Measurements from ENCODE around the gene TXNRD2. TPM values are rescaled to one million over a fixed set of nuclear protein-coding genes. Genes with fewer than 3 reads are reported as not detected.

The TXNRD2 gene
- total and polyA plus RNA-seq, 7 donors = 13.7 to 35.1 (median 21.1) TPM

DNA sequence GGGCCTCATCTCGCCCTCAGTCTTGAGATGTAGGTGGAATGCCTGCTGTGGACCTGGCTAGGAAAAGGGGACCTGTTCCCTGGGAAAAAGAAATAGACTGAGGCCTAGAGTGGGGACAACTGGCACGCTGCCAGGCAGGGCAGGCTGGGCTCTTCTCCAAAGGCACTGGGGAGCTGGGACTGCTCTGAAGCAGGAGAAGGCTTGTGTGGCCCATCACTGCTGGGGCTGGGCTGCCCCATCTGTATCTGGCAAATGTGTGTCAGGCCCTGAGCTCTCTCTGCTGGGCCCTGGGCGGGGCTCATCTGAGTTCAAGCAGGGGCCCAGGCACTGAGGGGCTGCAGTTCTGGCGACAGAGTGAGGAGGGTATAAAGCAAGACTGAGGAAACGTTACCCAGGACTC, 42.1 kb upstream of the TXNRD2 start:
- Histone ChIP-seq H3K4me3 (peak overlapping the region; percentile 33), H3K27me3 (ENCODE audit: insufficient read depth in 3 of 3, low read length in 2 of 3) (no peaks in the 10 kb centered on the region), H3K4me1 (peaks cover 59% of the 10 kb centered on the region), H3K27ac (peak overlapping the region; percentile 94), H3K36me3 (ENCODE audit: insufficient read depth in 1 of 2, low read depth in 1 of 2) (peaks cover 0 to 24% of the 10 kb centered on the region in 2 donors), H3K9me3 (no peaks in the 10 kb centered on the region)
- TF ChIP-seq, protein P1, sequence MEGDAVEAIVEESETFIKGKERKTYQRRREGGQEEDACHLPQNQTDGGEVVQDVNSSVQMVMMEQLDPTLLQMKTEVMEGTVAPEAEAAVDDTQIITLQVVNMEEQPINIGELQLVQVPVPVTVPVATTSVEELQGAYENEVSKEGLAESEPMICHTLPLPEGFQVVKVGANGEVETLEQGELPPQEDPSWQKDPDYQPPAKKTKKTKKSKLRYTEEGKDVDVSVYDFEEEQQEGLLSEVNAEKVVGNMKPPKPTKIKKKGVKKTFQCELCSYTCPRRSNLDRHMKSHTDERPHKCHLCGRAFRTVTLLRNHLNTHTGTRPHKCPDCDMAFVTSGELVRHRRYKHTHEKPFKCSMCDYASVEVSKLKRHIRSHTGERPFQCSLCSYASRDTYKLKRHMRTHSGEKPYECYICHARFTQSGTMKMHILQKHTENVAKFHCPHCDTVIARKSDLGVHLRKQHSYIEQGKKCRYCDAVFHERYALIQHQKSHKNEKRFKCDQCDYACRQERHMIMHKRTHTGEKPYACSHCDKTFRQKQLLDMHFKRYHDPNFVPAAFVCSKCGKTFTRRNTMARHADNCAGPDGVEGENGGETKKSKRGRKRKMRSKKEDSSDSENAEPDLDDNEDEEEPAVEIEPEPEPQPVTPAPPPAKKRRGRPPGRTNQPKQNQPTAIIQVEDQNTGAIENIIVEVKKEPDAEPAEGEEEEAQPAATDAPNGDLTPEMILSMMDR (IDR thresholded peaks at IDR 0.05) = no peak
- ATAC-seq (peak in 2 of 4 donors; percentile 14 to 20), DNase-seq (peak; percentile 17 to 61)
- intact Hi-C loops (cut with DNase I) = no loop called here
- 61 to 71% (median 63%) methylated on average over 5 of the region's 5 CpGs for WGBS, 3 donors

DNA sequence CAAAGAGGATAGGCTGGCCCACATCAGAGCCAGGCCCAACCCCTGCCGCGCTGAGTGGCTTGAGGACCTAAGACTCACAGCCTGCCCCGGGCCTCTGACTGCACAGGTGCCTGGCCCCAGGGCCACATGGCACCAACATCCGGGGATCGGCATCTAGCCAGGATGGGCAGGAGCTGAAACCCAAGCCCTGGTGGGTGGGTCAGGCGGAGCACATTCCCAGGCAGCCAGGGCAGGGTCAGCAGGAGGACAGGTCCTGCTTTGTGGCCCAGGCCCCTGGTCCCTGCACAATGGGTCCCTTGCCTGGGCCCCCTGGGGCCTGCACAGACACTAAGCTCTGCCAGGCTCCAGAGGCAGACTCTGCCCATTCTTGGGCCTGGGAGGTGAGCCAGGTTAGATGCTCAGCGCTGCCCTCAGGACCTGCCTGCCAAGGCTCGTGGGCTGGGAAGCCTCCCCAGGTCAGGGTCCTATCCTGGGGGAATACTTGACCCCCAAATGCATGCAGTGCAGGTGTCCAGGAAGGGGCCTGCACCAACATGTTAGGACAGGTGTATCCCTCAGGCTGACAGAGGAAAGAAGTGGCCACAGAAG, 41.5 kb upstream of the TXNRD2 start:
- Histone ChIP-seq H3K4me3 (no peak overlapping the region), H3K4me1 (peaks cover 59% of the 10 kb centered on the region), H3K27me3 (ENCODE audit: insufficient read depth in 3 of 3, low read length in 2 of 3) (no peaks in the 10 kb centered on the region), H3K9me3 (no peaks in the 10 kb centered on the region), H3K36me3 (ENCODE audit: insufficient read depth in 1 of 2, low read depth in 1 of 2) (peaks cover 0 to 31% of the 10 kb centered on the region in 2 donors), H3K27ac (peak overlapping the region; percentile 94)
- TF ChIP-seq, protein P1 (IDR thresholded peaks at IDR 0.05) = no peak
- peak; percentile 54 to 70 (median 66) for ATAC-seq
- intact Hi-C loops (cut with DNase I) = loop anchor here in 1 of 2 donors (1.0 kb wide), 1 partner anchor 13 kb away; no protein-coding TSS in a partner anchor
- peak; percentile 62 to 89 for DNase-seq
- WGBS, 3 donors = 37 to 44% (median 38%) methylated on average over 8 of the region's 8 CpGs

DNA sequence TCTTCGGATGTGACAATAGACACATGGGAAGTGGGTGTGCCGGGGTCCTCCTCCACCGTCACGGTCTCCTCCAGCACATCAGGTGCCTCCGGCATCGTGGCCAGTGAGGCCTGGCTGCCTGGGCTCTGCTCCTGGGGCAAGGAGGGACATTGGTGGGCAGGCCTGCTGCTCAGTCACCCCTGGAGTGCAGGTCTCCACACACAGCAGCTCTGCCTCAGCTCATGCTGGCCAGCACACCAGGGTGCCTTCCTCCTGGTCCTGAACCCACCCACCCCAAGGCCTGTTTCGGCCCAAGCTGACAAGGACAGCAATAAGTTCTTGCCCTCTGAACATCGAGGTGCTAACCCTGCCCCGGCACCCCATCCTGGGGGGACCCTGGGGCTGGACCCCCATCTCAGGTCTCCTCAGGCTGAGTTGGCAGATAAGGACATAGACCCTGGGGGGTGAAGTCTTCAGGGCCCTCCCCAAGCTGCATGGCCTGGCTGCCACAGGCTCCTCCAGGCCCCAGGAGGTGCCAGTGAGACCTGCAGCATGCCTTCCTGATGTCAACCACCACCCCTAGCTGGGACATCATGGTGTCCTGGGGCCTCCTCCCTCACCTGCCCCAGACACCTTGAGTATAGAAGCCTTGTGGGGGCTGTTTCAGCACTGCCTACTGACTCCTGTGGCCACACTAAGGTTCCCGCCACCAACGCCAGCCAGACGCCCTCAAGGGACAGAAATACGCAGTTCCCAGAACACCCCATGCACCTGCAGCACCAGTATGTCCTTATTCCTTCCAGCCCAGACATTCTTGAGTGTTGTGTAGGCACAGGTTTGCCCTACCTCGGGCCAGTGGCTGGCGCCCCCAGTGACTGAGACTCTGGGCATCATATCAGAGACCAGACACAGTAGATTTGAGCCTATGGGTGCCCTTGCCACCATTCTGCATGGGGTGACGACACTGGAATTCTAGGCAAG, 40.6 kb upstream of the TXNRD2 start:
- TF ChIP-seq, protein P1 (IDR thresholded peaks at IDR 0.05) = no peak
- no peaks in the 10 kb centered on the region for H3K9me3 ChIP-seq
- peak overlapping the region; percentile 94 for H3K27ac ChIP-seq
- no peak overlapping the region for H3K4me3 ChIP-seq
- intact Hi-C loops (cut with DNase I) = loop anchor here in 1 of 2 donors (1.0 kb wide), 1 partner anchor 12 kb away; no protein-coding TSS in a partner anchor
- DNase-seq (peak; percentile 7 to 45), ATAC-seq (no peak)
- peaks cover 59% of the 10 kb centered on the region for H3K4me1 ChIP-seq
- WGBS, 3 donors = 82 to 90% (median 83%) methylated on average over 16 of the region's 16 CpGs
- H3K36me3 ChIP-seq (ENCODE audit: insufficient read depth in 1 of 2, low read depth in 1 of 2) = peaks cover 0 to 39% of the 10 kb centered on the region in 2 donors
- no peaks in the 10 kb centered on the region for H3K27me3 ChIP-seq (ENCODE audit: insufficient read depth in 3 of 3, low read length in 2 of 3)

DNA sequence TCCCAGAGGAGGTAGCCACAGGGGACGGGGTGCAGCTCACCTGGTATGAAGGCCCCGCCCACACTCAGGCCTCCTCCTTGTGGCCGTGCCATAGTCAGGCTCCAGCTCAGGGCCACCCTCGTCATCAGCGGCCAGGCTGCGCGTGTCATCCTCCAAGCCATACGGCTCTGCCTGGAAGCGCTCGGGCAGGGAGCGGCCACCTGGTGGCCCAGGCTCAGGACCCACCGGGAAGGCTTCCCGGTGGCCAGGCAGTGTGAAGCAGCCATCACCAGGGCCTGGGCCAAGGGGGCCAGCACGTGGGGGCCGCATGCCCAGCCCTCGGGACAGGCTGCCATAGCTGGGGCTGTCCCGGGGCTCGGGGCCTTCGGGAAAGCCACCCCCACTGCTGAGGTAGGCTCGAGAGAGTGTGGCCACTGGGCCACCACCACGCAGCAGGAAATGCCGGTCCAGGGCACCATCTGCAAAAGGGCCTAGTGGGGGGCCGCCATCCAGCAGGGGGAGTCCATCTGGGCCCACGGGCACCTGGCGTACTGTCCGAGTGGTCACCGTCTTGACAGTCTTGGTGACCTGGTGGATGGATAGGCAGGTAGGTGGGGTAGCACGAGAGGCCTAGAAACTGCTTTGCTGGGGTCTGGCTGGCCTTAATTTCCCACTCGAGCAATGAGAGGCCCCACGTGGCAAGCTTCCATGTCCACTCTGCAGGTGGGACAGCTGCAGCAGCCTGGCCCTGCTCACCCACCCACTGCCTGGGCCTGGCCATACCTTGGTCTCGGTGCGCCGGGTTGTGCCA, 39.7 kb upstream of the TXNRD2 start:
- 87 to 90% (median 88%) methylated on average over 31 to 33 of the region's 33 CpGs for WGBS, 3 donors
- Histone ChIP-seq H3K9me3 (no peaks in the 10 kb centered on the region), H3K4me1 (peaks cover 59% of the 10 kb centered on the region), H3K4me3 (no peak overlapping the region), H3K36me3 (ENCODE audit: insufficient read depth in 1 of 2, low read depth in 1 of 2) (peaks cover 0 to 46% of the 10 kb centered on the region in 2 donors), H3K27ac (peak overlapping the region; percentile 94), H3K27me3 (ENCODE audit: insufficient read depth in 3 of 3, low read length in 2 of 3) (no peaks in the 10 kb centered on the region)
- TF ChIP-seq, protein P1 (IDR thresholded peaks at IDR 0.05) = no peak
- intact Hi-C loops (cut with DNase I) = no loop called here
- ATAC-seq (no peak), DNase-seq (peak; percentile 11 to 49)
